ENCODE measurements around the gene LRRC25.

- TF ChIP-seq CTCF (IDR thresholded peaks at IDR 0.05) (no peak), BHLHE40 (IDR thresholded peaks at IDR 0.05; ENCODE audit: low read depth, low read length) (no peak), EP300 (IDR thresholded peaks at IDR 0.05) (no peak), CEBPB (IDR thresholded peaks at IDR 0.05) (no peak), REST (IDR thresholded peaks at IDR 0.05) (no peak), USF2 (IDR thresholded peaks at IDR 0.05) (no peak), ZNF302 (CRISPR knock-in tag; IDR thresholded peaks at IDR 0.05) (no peak), NPAS2 (CRISPR knock-in tag; IDR thresholded peaks at IDR 0.05; ENCODE audit: borderline replicate concordance) (no peak), MAX (IDR thresholded peaks at IDR 0.05) (no peak), POLR2A (IDR thresholded peaks at IDR 0.05; ENCODE audit: low read length) (no peak), NFE2L2 (conservative IDR thresholded peaks at IDR 0.05; ENCODE audit: low read length) (no peak), HOXB13 (CRISPR knock-in tag; IDR thresholded peaks at IDR 0.05; ENCODE audit: low read depth) (no peak)
Observed at GRCh38 chr19:18425515-18426415, 28.3 kb upstream of the LRRC25 start.

All from A549 (cell line).